ENCODE data around the gene PIAS1.
"Not testable (repeated sequence)": the region's sequence is repeated elsewhere in the genome, so short reads cannot be mapped to it uniquely, and the experiment has no call there.

PIAS1 gene

GRCh38 chr15:68166847-68167246, 112.7 kb downstream of the PIAS1 start:
- no peak for TF ChIP-seq CTCF (IDR thresholded peaks at IDR 0.05; ENCODE audit: borderline replicate concordance, insufficient read depth, low read depth, low read length)
- no peak overlapping the region for H3K4me3 ChIP-seq (ENCODE audit: low read depth, low read length)

- not testable (repeated sequence) for H3K4me3 ChIP-seq (ENCODE audit: low read depth, low read length)
Observed at GRCh38 chr15:68172037-68172436, 117.9 kb downstream of the PIAS1 start.

GRCh38 chr15:68173119-68173518, 119.0 kb downstream of the PIAS1 start:
- no peak overlapping the region for H3K4me3 ChIP-seq (ENCODE audit: low read depth, low read length)
- no peak for TF ChIP-seq CTCF (IDR thresholded peaks at IDR 0.05; ENCODE audit: borderline replicate concordance, insufficient read depth, low read depth, low read length)

GRCh38 chr15:68175526-68175925, 121.4 kb downstream of the PIAS1 start:
- TF ChIP-seq CTCF (IDR thresholded peaks at IDR 0.05; ENCODE audit: borderline replicate concordance, insufficient read depth, low read depth, low read length): no peak
- no peak overlapping the region for H3K4me3 ChIP-seq (ENCODE audit: low read depth, low read length)

GRCh38 chr15:68176601-68177000, 122.5 kb downstream of the PIAS1 start:
- no peak for TF ChIP-seq CTCF (IDR thresholded peaks at IDR 0.05; ENCODE audit: borderline replicate concordance, insufficient read depth, low read depth, low read length)
- H3K4me3 ChIP-seq (ENCODE audit: low read depth, low read length): no peak overlapping the region

- no peak for TF ChIP-seq CTCF (IDR thresholded peaks at IDR 0.05; ENCODE audit: borderline replicate concordance, insufficient read depth, low read depth, low read length)
- H3K4me3 ChIP-seq (ENCODE audit: low read depth, low read length): no peak overlapping the region
Observed at GRCh38 chr15:68177742-68178141, 123.6 kb downstream of the PIAS1 start.

GRCh38 chr15:68183616-68184315, 129.7 kb downstream of the PIAS1 start:
- no peak overlapping the region for H3K4me3 ChIP-seq (ENCODE audit: low read depth, low read length)
- no peak for TF ChIP-seq CTCF (IDR thresholded peaks at IDR 0.05; ENCODE audit: borderline replicate concordance, insufficient read depth, low read depth, low read length)

Measured in GM12875 (cell line).